Coronary artery (tissue), 2 donors: Measurements from ENCODE around the gene DGKI.

Source experiments
- DNase-seq: peaks from one replicate; pipeline ENCODE4 v3.0.0-alpha.2; 2017; ENCODE audit warnings: low spot score
- H3K27ac ChIP-seq, 2 donors: fragments of 200-600 bp; sonication (generic); one replicate each; pipeline ENCODE4 v1.5.1; 2016 to 2019
- H3K4me3 ChIP-seq: fragments of 200-600 bp; sonication (generic); 2 replicates; pipeline ENCODE4 v1.5.1; 2016; ENCODE audit warnings: mild to moderate bottlenecking, moderate library complexity
- CTCF ChIP-seq: fragments of 200-600 bp; sonication (generic); IDR thresholded peaks from one replicate; pipeline ENCODE4 v1.5.1; 2019; ENCODE audit warnings: antibody characterized with exemption

DGKI gene

GRCh38 chr7:137418841-137419240 is 427.9 kb downstream of the DGKI start:
- H3K4me3 ChIP-seq, result no peak overlapping the region
- no peak for DNase-seq
- no peak overlapping the region for H3K27ac ChIP-seq
- no peak for TF ChIP-seq CTCF

GRCh38 chr7:137417464-137417863 is 429.3 kb downstream of the DGKI start:
- DNase-seq, result no peak
- H3K27ac ChIP-seq, result no peak overlapping the region
- no peak overlapping the region for H3K4me3 ChIP-seq
- no peak for TF ChIP-seq CTCF

- no peak overlapping the region for H3K27ac ChIP-seq
- H3K4me3 ChIP-seq, result no peak overlapping the region
- DNase-seq, result no peak
- no peak for TF ChIP-seq CTCF
Observed at GRCh38 chr7:137413901-137414300, 432.9 kb downstream of the DGKI start.

GRCh38 chr7:137411446-137411845 is 435.3 kb downstream of the DGKI start:
- H3K27ac ChIP-seq, result no peak overlapping the region
- no peak overlapping the region for H3K4me3 ChIP-seq
- no peak for TF ChIP-seq CTCF
- DNase-seq, result no peak

GRCh38 chr7:137408126-137408525 is 438.6 kb downstream of the DGKI start:
- no peak for DNase-seq
- no peak for TF ChIP-seq CTCF
- Histone ChIP-seq H3K27ac (no peak overlapping the region), H3K4me3 (no peak overlapping the region)

GRCh38 chr7:137407078-137407477 is 439.7 kb downstream of the DGKI start:
- no peak overlapping the region for H3K4me3 ChIP-seq
- no peak overlapping the region for H3K27ac ChIP-seq
- no peak for TF ChIP-seq CTCF
- DNase-seq, result no peak

- H3K4me3 ChIP-seq, result no peak overlapping the region
- no peak for DNase-seq
Observed at GRCh38 chr7:137404660-137405317, 442.0 kb downstream of the DGKI start.

More at GRCh38 chr7:137404660-137405317, 442.0 kb downstream of the DGKI start:
- H3K27ac ChIP-seq, result no peak overlapping the region
- TF ChIP-seq CTCF, result no peak
